SK-N-SH treated with all-trans-retinoic acid at 6 μM for 48 hours (cell line): ENCODE results near the gene PLEKHG2.
A peak's percentile ranks its signal among the peaks of the same experiment; 100 is the strongest.

ENCODE experiments used
- ARNTL ChIP-seq: fragments of 450-650 bp; formaldehyde crosslinking; IDR thresholded peaks from 2 replicates; pipeline ENCODE4 v1.5.0; 2020; ENCODE audit warnings: low read depth, mild to moderate bottlenecking, moderate library complexity, borderline replicate concordance
- CSDC2 ChIP-seq: fragments of 250-450 bp; sonication (Bioruptor Pico); IDR thresholded peaks from 2 replicates; pipeline ENCODE4 v1.5.0; 2020; ENCODE audit warnings: mild to moderate bottlenecking, moderate library complexity
- TF ChIP-seq, protein P1 (sequence below): fragments of 250-450 bp; sonication (Bioruptor Pico); IDR thresholded peaks from 2 replicates; pipeline ENCODE4 v1.5.1; 2020; ENCODE audit warnings: low read depth, mild to moderate bottlenecking, moderate library complexity
- TF ChIP-seq, protein P2 (sequence below): fragments of 250-450 bp; sonication (Bioruptor Pico); IDR thresholded peaks from 2 replicates; pipeline ENCODE4 v1.5.1; 2021; ENCODE audit warnings: mild to moderate bottlenecking, moderate library complexity

DNA sequence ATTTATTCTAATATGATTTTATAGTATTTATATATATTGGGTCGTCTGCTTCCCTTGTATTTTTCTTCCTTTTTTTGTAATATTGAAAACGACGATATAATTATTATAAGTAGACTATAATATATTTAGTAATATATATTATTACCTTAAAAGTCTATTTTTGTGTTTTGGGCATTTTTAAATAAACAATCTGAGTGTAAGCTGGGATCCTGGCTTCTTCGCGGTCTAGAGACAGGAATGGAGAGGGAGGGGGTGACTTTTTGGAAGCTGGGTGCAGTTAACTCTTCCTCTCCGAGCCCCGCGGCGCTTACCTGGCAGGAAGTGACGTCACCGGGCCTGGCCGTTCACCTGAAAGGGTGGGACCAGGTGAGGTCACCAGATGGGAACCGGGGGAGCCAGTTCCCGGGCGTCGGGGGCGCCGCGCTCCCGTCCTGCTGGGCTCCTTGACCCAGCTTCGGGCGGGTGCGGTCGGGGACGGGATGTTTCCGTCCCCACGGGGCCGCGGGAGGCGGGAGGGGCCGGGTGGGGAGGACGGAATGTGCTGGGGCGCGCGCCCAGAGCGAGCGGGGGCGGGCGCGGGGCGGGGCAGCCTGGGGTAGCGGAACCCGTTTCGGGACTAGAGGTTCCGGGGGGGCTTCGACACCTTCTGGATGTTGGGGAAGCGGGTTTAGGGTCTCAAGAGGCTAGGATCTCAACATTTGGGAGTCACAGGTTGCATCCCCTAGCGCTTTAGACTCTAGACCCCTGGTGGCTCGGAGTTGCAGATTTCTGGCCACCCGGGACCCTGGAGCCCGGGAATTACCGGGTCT is 3.1 kb upstream of the PLEKHG2 start:
- TF ChIP-seq, protein P1, sequence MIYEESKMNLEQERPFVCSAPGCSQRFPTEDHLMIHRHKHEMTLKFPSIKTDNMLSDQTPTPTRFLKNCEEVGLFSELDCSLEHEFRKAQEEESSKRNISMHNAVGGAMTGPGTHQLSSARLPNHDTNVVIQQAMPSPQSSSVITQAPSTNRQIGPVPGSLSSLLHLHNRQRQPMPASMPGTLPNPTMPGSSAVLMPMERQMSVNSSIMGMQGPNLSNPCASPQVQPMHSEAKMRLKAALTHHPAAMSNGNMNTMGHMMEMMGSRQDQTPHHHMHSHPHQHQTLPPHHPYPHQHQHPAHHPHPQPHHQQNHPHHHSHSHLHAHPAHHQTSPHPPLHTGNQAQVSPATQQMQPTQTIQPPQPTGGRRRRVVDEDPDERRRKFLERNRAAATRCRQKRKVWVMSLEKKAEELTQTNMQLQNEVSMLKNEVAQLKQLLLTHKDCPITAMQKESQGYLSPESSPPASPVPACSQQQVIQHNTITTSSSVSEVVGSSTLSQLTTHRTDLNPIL: peak; percentile 70; the same call in 1 of the 2 replicates
- TF ChIP-seq CSDC2 (CRISPR knock-in tag): 0 out of 2 replicates have a peak, but pooled peaks have one; percentile 39
- TF ChIP-seq, protein P2, sequence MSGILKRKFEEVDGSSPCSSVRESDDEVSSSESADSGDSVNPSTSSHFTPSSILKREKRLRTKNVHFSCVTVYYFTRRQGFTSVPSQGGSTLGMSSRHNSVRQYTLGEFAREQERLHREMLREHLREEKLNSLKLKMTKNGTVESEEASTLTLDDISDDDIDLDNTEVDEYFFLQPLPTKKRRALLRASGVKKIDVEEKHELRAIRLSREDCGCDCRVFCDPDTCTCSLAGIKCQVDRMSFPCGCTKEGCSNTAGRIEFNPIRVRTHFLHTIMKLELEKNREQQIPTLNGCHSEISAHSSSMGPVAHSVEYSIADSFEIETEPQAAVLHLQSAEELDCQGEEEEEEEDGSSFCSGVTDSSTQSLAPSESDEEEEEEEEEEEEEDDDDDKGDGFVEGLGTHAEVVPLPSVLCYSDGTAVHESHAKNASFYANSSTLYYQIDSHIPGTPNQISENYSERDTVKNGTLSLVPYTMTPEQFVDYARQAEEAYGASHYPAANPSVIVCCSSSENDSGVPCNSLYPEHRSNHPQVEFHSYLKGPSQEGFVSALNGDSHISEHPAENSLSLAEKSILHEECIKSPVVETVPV (CRISPR knock-in tag): no peak
- no peak for TF ChIP-seq ARNTL (CRISPR knock-in tag)
